ENCODE measurements around the gene CARD9. TPM values are rescaled to one million over a fixed set of nuclear protein-coding genes. Genes with fewer than 3 reads are reported as not detected.

The CARD9 gene
- total RNA-seq, 1 experiment from 2014 or later: 5.6 TPM

DNA sequence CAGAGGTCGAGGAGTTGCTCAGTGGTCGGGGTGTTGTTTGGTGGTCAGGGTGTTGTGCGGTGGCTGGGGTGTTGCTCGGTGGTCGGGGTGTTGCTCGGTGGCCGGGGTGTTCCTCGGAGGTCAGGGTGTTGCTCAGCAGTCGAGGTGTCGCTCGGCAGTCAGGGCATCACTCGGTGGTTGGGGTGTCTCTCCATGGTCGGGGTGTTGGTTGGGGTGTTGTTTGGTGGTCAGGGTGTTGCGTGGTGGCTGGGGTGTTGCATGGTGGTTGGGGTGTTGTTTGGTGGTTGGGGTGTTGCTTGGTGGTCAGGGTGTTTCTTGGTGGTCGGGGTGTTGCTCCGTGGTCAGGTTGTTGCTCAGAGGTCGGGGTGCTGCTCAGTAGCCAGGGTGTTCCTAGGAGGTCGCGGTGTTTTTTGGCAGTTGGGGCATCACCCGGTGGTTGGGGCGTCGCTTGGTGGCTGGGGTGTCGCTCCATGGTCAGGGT lies 57.2 kb downstream of the CARD9 start:
- Histone ChIP-seq H2AK5ac (ENCODE audit: insufficient read length, low read length) (no peak overlapping the region), H3K23ac (ENCODE audit: insufficient read length, low read depth, low read length) (no peak overlapping the region), H4K8ac (replicated peaks; ENCODE audit: insufficient read length, low read depth, low read length) (no peak overlapping the region), H3K9ac (ENCODE audit: extremely low read depth, insufficient read length, low read length) (no peak overlapping the region), H4K20me1 (ENCODE audit: control insufficient read depth, insufficient read depth, insufficient read length) (no peaks in the 10 kb centered on the region), H3K18ac (ENCODE audit: insufficient read length, low read depth, low read length) (no peak overlapping the region), H2BK12ac (ENCODE audit: insufficient read length, low read depth, low read length) (no peak overlapping the region), H3K9me3 (ENCODE audit: control insufficient read depth, low read depth, low read length) (no peaks in the 10 kb centered on the region), H3K27ac (ENCODE audit: insufficient read length, low read depth, low read length) (no peak overlapping the region), H3K79me1 (ENCODE audit: insufficient read depth, low read depth, low read length, poor library complexity, severe bottlenecking) (no peaks in the 10 kb centered on the region), H2BK120ac (ENCODE audit: low read depth, low read length, poor library complexity, severe bottlenecking) (no peak overlapping the region), H2BK20ac (ENCODE audit: low read depth, low read length, poor library complexity, severe bottlenecking) (no peak overlapping the region), H3K4me2 (ENCODE audit: insufficient read depth, insufficient read length, low read length) (no peak overlapping the region), H2BK15ac (ENCODE audit: low read depth, low read length) (no peak overlapping the region), H3K27me3 (ENCODE audit: insufficient read depth, low read length) (no peaks in the 10 kb centered on the region), H3K4me1 (ENCODE audit: insufficient read depth, low read length) (no peaks in the 10 kb centered on the region), H2AFZ (ENCODE audit: low read length) (no peak overlapping the region), H4K91ac (ENCODE audit: insufficient read length, low read depth, low read length) (no peak overlapping the region), H3K4ac (ENCODE audit: low read depth, low read length) (no peak overlapping the region), H4K5ac (ENCODE audit: insufficient read length, low read depth, low read length) (no peak overlapping the region), H3K56ac (ENCODE audit: insufficient read length, low read depth, low read length) (no peak overlapping the region), H3K14ac (ENCODE audit: insufficient read depth, low read length) (no peak overlapping the region), H3K79me2 (ENCODE audit: insufficient read depth, low read length) (no peaks in the 10 kb centered on the region), H3K23me2 (ENCODE audit: insufficient read length, low read depth, low read length, poor library complexity, severe bottlenecking) (no peaks in the 10 kb centered on the region), H2BK5ac (ENCODE audit: insufficient read length, low read length) (no peak overlapping the region), H3T11ph (ENCODE audit: low read length) (no peak overlapping the region)
- no peaks in the 10 kb centered on the region for H3K4me1 Mint-ChIP-seq
- H3K36me3 Mint-ChIP-seq (ENCODE audit: insufficient read depth in 1 of 3, low read depth in 3 of 3): peaks cover 6 to 19% (median 7%) of the 10 kb centered on the region in 3 experiments; a peak in 6 of 7 replicates
- H3K27me3 Mint-ChIP-seq (ENCODE audit: low read depth): peaks cover 5% of the 10 kb centered on the region; the same call in 1 of the 2 replicates
- TF ChIP-seq, protein P1, sequence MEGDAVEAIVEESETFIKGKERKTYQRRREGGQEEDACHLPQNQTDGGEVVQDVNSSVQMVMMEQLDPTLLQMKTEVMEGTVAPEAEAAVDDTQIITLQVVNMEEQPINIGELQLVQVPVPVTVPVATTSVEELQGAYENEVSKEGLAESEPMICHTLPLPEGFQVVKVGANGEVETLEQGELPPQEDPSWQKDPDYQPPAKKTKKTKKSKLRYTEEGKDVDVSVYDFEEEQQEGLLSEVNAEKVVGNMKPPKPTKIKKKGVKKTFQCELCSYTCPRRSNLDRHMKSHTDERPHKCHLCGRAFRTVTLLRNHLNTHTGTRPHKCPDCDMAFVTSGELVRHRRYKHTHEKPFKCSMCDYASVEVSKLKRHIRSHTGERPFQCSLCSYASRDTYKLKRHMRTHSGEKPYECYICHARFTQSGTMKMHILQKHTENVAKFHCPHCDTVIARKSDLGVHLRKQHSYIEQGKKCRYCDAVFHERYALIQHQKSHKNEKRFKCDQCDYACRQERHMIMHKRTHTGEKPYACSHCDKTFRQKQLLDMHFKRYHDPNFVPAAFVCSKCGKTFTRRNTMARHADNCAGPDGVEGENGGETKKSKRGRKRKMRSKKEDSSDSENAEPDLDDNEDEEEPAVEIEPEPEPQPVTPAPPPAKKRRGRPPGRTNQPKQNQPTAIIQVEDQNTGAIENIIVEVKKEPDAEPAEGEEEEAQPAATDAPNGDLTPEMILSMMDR (conservative IDR thresholded peaks at IDR 0.05): no peak
- H3K27ac Mint-ChIP-seq: no peak overlapping the region
- H3K4me3 Mint-ChIP-seq: no peak overlapping the region; a peak in 1 of 5 replicates
- DNase-seq: no peak
- no CpG with 5 or more reads among the region's 23 CpGs for WGBS (ENCODE audit: extremely low coverage, insufficient read length, low lambda C conversion rate)
- peaks cover 15 to 17% of the 10 kb centered on the region in 2 experiments for H3K9me3 Mint-ChIP-seq

Data from H9 (cell line).